GM21381 (cell line): ENCODE results near the gene COMMD1.

Experiments
- ATAC-seq: cut with Tn5 transposase; IDR thresholded peaks from one replicate; pipeline ENCODE4 v1.9.1; 2021; ENCODE audit warnings: mild to moderate bottlenecking, moderate library complexity; ENCODE audit not compliant: unreplicated experiment

The COMMD1 gene

DNA sequence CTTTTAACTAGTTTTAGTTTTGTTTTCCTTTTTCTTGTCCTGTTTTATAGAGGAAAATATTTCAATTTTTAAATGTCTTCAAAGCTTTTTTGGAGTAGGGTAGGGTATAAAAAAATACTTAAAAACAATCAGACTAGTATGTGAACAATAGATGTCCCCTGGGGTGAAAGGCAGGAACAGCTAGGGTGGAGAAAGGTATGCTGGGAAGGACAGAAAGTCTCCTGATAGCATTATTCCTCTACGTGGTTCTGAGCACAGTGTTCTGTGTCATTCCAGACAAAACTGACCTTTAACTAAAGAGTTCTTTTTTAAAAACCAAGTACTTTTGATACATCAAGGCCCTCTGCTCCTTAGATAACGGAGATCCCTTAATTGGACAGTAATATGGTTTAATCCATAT lies 258.4 kb downstream of the COMMD1 start:
- ATAC-seq: no peak

DNA sequence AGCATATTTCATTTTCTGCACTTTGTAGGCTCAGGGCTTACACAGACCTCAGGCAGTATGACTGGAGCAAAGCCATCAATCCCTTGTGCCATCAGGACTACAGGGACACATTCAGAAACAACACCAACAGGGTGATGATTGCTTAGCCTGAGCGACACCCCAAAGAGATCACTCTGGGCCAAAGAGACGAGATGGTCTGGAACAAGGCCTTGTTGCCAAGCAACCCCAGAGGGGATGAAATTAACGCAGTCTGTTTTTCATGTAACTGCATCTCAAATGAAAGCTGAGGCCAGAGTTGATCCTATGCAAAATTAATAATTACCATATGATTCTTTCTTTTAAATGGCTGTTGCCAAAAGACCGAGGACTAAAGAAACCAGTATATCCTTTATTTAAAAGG lies 270.3 kb downstream of the COMMD1 start:
- ATAC-seq: no peak

DNA sequence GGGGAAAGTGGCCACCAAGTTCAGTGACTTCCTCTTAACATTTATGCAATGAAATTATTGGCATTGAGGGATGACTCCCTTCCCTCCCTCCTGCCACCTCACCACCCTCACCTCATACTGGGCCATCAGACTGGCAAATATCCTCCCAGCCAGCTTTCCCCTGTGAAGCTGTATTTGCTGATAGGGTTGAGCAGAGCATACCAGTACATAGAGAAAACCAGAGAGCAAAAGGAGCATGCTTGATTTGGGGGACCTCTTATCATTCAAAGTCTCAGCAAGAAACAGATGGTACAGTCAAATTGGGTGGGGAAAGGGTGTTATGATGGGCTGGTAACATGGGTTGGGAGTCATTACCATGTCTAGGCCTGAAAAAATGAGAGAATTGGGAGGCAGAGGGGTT lies 271.3 kb downstream of the COMMD1 start:
- no peak for ATAC-seq

DNA sequence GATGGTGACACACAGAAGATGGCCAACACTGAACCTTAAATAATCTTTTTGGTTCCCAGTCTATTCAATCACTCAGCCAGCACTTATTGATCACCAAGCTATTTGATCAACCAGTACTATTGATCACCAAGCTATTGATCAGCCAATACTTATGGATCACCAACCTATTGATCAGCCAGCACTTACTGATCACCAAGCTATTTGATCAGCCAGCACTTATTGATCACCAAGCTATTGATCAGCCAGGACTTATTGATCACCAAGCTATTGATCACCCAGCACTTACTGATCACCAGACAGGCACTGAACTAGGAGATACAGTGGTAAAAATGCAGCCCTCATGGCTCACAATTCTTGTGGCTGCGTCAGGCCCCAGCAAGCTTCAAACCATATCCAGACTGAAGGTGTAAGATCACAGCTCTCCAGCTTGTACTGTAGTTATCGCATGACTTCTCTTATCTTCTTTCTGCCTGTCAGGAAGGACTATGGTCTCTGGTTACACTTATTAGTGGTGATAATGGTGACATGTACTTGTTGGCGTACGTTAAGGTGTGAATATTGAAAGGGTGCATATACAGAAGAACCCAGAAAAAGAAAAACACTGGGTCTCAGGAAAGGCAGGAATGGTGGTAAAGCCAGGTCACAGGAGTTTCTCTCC lies 272.0 kb downstream of the COMMD1 start:
- ATAC-seq: no peak

DNA sequence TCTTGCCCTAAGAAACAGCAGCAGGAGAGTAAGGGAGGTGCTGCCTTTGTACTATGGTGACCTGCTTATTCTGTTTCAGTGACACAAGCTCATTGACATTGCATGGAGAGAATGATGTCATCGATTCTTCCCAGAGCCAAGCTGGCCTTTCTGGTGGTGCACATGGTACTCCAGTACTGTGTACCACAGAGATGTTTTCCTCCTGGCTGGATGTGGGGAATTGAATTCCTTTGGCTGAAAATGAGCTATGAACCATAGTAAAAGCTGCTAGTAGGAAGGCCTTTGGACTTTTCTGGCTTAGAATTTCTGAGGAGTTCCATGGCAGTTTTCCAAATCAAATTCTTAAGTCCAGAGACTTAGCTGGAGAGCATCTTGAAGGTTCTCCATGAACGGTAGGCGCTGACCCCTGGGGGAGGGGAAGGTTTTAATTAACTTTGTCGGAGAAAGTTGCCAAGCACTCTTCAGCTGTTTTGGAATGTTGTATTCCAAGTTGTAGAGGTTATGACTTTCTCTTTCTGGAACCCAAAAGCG lies 273.3 kb downstream of the COMMD1 start:
- no peak for ATAC-seq

DNA sequence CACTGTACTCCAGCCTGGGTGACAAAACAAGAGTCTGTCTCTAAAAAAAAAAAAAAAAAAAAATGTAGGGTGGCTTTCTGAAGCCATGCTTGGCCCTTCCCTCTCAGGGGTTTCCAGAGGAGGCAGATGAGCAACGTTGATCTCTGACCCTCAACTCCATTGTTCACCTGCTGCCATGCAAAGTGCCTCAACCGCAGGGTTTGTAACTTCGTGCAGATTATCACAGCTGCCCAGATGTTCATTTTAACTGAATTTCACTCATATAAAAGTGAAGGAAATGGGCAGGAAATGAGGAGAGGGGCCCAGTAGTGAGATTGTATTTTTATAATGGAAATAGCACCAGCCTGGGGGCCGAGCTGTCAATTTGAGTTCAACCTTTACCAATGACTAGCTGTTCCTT lies 275.5 kb downstream of the COMMD1 start:
- no peak for ATAC-seq

DNA sequence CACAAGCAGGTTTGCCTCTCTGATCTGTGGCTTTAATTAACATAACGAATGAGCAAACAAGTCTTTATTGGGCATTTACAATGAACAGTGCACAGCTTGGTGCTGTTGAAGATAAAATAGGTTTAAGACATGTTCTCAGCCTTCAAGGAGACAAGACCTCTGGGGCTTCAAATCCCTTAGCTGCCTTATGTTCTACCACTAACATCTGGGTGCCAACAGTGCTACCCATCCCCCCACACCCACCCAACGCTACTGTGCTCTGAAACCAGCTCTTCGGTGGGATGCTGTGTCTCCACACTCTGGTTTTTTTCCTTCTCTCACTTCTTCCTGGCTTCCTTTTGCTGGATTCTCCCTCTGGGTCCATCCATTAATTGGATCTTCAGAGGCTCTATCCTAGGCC lies 276.4 kb downstream of the COMMD1 start:
- no peak for ATAC-seq

DNA sequence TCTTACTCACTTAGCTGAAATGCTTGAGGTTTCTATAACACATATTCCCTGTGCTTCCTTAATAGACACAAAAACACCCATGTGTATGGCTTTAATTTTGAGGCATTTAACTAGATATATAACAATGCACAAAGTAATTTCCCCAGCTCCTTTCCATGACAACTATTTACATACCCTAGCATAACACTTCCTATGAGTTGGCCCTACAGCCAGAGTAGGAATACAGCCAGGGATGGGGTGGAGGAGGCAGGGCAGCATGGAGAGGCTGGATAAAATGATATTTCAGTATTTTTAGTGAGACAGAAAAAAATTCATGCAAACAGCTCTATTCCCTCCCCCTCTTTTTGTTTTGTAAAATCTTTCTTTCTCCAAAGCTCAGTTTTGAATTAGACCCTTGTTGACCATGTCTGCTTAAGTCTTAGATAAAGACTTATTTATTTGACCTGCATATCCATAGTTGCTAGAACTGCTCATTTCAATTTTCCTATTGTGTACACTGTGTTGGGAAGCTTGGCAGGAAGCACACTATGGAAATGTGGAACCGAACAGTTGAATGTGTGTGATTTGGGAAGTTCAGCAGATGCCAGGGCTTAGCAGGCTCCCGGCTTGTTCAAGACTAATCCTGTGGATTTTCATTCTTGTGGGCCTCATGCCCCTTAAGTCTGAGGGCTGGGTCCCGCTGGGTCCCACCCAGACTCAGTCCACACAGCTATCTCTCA lies 279.2 kb downstream of the COMMD1 start:
- no peak for ATAC-seq
